Measurements from ENCODE around the gene ISM1.

DNA sequence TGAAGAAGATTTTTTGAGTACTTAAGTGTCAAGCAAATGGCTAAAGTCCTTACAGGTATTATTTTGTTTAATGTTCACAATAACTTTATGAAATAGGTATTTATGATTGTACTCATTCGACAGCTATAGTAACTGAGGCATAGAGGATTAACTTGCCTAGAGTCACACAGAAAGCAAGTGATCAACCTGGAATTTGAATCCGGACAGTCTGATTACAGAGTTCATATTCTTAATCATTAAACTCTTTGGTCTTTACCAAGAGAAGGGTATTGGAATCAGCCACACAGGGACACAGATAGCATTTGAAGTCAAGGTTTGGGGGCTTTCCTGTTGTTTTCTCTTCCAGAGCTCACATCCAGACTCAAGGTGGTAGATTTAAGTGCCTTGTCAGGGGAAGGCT, 69.7 kb downstream of the ISM1 start:
- TF ChIP-seq, protein P1, sequence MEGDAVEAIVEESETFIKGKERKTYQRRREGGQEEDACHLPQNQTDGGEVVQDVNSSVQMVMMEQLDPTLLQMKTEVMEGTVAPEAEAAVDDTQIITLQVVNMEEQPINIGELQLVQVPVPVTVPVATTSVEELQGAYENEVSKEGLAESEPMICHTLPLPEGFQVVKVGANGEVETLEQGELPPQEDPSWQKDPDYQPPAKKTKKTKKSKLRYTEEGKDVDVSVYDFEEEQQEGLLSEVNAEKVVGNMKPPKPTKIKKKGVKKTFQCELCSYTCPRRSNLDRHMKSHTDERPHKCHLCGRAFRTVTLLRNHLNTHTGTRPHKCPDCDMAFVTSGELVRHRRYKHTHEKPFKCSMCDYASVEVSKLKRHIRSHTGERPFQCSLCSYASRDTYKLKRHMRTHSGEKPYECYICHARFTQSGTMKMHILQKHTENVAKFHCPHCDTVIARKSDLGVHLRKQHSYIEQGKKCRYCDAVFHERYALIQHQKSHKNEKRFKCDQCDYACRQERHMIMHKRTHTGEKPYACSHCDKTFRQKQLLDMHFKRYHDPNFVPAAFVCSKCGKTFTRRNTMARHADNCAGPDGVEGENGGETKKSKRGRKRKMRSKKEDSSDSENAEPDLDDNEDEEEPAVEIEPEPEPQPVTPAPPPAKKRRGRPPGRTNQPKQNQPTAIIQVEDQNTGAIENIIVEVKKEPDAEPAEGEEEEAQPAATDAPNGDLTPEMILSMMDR (IDR thresholded peaks at IDR 0.05): no peak
- TF ChIP-seq POLR2A (IDR thresholded peaks at IDR 0.05): no peak

All from upper lobe of left lung (tissue), 4 donors.